ENCODE data around the gene SNX27.

DNA sequence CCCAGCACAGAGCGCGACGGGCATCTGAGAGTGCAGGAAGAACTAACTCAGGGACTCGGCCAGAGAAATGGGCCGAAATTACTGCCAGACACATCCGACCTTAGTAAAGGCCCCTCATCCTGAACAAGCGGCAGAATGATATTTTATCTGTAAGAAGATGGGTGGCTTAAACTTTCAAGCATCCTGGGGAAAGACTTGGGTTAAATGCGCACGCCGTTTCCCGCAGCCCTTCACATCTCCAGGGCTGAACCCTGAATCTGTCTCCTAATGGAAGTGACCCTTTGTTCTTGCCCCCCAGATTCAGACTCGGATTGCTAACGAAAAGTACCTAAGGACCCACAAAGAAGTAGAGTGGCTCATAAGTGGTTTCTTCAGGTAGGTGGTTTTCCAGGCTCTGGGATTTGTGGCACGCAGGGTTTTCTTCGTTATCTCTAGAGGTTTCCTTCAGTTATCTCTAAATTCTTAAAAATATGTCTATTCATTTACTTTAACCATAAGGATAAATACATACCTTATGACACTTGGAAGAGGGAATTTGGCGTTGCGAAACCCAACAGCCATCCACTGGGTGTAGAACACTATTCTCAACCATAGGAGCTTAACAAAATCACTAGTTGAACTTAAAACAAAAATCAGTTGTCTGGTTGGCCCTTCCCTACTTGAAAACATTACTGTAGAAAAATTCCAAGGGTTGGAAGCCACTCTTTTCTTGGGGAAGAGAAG is 110.1 kb downstream of the SNX27 start:
- TF ChIP-seq, protein P1, sequence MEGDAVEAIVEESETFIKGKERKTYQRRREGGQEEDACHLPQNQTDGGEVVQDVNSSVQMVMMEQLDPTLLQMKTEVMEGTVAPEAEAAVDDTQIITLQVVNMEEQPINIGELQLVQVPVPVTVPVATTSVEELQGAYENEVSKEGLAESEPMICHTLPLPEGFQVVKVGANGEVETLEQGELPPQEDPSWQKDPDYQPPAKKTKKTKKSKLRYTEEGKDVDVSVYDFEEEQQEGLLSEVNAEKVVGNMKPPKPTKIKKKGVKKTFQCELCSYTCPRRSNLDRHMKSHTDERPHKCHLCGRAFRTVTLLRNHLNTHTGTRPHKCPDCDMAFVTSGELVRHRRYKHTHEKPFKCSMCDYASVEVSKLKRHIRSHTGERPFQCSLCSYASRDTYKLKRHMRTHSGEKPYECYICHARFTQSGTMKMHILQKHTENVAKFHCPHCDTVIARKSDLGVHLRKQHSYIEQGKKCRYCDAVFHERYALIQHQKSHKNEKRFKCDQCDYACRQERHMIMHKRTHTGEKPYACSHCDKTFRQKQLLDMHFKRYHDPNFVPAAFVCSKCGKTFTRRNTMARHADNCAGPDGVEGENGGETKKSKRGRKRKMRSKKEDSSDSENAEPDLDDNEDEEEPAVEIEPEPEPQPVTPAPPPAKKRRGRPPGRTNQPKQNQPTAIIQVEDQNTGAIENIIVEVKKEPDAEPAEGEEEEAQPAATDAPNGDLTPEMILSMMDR (conservative IDR thresholded peaks at IDR 0.05 in 1 of 2, IDR thresholded peaks at IDR 0.05 in 1 of 2; ENCODE audit: low read depth in 1 of 2, low read length in 2 of 2), result no peak
- no peak for TF ChIP-seq EZH2 (IDR thresholded peaks at IDR 0.05; ENCODE audit: low read length, missing control alignments)

Data from fibroblast of lung (primary cell).